A204.1 (cell line): Measurements from ENCODE around the gene EVC.

Experiments used
- FAIRE-seq: peaks from 2 replicates; lab custom pipeline; 2012; peaks lifted over from hg19 to GRCh38; lab: Jason Lieb, UNC

EVC gene

DNA sequence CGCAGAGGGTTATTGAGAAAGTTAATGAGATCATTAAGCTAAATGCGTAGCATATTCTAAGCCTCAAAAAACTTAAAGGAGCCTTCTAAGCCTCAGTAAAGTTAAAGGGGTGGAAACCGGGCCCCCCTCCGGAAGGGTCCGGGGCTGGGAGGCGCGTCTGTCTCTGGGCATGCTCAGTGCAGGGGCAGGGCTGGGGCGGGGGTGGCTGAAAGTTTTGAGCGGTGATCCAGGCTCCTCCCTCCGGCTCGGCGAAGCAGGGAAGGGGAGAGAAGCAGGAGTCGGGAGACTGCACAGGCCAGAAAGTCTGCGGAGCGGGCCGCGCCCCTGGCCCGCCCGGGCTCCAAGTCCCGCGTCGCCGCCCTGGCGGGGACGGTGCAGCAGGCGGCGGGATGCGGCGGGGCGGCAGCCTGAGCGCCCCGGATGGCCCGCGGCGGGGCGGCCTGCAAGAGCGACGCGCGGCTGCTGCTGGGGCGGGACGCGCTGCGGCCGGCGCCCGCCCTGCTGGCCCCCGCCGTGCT is at the start of gene EVC:
TSS of gene EVC (plus strand) at position 241 of the 518 bp plus-strand sequence. CDS start at position 421, 180 bp downstream.
- FAIRE-seq, result no peak

DNA sequence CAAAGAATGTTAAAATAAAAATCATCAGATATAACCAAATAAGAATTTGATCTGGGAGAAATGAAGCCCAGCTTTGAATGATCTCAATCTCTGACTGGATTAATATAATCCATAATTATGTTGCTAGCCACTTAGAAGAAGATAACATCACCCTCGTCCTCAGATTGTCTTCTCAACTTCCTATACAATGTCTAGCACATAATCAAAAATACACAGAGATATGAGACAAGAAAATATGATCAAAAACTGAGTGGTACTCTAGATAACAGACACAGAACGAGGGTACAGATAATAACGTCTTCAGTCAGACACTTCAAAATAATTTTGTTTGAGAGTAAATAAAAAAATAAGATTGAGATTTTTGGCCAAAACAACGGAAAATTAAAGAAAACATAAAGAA is 49.8 kb upstream of the EVC start:
- no peak for FAIRE-seq

DNA sequence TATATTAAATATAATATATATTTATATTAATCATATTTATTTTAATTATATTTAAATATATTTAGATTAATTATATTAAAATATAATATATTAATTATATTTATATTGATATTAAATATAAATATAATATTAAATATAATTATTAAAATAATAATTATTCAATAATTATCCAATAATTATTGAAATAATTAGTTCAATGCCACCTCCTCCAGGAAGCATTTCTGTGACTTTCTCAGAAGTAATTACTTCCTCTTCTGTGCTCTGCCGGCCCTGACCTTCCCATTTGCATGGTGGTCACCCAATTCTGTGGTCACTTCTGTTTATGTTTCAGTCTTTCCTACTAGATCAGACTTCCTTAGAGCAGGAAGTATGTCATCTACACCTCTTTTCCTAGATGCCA is 48.4 kb upstream of the EVC start:
- FAIRE-seq, result peak; percentile 100

DNA sequence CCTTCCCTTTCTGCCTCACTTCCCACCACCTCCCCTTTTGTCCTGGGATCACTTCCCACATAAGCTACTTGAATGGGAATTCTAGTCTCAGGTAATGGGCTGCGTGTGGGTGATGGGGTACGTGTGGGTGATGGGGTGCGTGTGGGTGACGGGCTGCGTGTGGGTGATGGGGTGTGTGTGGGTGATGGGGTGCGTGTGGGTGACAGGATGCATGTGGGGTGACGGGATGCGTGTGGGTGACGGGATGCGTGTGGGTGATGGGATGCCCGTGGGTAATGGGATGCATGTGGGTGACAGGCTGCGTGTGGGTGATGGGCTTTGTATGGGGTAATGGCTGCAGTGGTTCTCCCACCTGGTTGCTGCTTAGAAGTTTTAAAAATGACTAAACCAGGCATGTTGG is 46.2 kb upstream of the EVC start:
- no peak for FAIRE-seq

DNA sequence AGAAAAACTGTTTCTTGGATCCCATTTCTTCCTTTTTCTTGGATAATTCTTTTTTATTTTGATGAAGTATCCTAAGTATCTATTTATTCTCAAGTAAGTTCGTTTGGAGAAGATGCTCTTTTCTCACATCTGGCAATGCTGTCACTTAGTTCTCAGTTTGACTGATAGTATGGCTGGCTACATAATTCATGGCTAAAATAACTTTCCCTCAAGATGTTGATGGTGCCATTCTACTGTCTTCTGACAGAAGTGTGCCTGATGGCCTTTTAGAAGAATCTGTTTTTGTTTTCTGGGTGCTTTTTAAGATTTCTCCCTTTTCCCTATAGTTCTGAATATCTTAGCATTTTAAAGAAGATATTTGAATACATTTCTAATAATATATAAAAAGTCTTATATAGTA is 44.3 kb upstream of the EVC start:
- FAIRE-seq, result no peak

DNA sequence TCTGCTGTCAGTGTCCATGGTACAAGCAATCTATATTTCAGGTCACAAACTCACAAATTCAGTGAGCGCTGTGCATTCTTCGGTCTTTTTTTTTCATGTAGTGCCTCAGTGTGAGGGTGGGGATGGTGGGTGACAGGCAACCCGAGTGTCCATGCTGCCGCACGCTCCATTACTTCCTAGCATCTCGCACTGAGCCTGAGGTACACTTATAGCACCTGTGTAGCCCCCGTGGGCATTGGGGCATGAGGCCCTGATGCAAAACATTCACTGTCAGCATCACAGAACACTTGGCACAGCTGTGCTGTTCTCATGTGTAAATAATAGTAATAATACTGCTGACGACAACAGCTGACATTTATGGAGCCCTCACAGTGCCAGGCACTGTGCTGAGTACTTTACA is 34.2 kb upstream of the EVC start:
- no peak for FAIRE-seq

DNA sequence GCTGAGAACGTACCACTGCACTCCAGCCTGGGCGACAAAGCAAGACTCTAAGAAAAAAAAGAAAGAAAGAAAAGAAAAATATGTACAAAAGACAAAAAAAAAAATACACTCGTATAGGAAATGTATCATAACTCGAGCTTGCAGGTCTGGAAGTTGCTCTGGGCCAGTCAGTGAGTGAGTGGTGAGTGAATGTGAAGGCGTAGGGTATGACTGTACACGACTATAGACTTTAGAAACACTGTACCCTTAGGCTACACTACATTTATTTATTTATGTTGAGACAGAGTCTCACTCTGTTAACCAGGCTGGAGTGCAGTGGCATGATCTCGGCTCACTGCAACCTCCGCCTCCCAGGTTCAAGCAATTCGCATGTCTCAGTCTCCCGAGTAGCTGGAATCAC is 32.0 kb upstream of the EVC start:
- no peak for FAIRE-seq

DNA sequence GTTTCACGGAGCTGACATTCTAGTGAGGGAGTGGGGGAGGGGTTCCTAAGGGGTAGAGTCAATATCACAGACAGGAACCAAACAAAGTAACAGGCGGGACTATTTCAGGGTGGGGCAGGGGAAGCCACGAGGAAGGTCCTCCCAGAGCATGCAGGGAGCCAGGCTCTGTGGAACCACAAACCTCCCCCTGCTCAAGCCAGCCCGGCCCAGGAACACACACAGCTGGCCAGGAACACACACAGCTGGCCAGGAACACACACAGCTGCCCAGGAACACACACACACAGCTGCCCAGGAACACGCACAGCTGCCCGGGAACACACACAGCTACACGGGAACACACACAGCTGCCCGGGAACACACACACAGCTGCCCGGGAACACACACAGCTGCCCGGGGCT is 27.4 kb upstream of the EVC start:
- FAIRE-seq, result no peak

DNA sequence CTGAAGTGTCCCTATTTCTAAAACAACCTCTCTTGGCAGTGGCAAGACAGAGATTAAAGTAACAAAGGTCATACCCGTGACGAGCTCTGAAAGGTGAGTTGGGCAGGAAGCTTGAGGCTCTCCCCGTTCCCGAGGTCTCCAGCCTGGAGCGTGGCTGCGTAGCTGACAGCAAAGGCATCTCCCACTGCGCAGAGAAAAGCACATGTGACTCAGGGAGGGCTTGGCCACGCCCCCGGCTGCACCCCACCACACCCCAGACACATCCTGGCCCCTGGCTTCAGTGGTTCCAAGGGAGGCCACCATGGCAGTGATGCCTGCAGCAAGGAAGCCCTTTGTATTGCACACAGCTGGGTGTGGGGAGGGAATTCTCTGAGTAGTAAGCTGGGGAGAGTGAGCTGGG is 25.7 kb upstream of the EVC start:
- no peak for FAIRE-seq

DNA sequence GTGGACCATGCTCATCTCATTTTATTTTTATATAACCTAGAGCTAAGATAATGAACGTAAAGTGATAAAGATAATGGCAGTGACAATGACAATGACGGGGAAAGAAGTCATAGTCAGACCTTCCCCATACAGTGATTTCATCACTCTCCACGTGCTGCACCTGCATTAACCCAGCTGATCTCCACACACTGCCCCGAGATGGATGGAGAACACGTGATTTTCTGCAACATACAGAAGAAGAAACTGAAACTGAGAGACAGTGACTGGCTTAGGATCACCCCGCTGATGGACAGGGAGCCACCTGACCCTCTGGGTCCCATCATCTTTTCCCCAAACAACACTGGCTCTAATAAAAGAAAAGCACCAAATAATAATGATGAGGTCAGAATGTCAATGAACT is 24.7 kb upstream of the EVC start:
- no peak for FAIRE-seq

DNA sequence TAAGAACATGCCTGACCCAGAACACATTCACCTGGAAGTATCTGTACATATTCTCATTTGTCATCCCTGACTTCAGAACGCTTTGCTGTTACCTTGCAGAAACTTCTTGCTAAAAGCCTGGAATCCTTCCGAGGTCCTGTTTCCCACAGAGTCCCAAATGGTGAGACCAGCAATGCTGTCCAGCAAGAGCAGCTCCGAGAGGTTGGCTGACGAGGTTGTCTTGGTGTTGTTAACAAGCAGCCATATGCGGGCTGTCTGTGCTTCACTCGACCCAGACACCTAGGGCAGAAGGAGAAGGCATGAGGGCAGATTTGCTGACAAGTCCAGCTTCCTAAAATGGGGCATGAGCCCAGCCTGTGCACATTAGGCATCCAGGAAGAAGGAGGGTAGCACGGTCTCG is 21.9 kb upstream of the EVC start:
- FAIRE-seq, result no peak

DNA sequence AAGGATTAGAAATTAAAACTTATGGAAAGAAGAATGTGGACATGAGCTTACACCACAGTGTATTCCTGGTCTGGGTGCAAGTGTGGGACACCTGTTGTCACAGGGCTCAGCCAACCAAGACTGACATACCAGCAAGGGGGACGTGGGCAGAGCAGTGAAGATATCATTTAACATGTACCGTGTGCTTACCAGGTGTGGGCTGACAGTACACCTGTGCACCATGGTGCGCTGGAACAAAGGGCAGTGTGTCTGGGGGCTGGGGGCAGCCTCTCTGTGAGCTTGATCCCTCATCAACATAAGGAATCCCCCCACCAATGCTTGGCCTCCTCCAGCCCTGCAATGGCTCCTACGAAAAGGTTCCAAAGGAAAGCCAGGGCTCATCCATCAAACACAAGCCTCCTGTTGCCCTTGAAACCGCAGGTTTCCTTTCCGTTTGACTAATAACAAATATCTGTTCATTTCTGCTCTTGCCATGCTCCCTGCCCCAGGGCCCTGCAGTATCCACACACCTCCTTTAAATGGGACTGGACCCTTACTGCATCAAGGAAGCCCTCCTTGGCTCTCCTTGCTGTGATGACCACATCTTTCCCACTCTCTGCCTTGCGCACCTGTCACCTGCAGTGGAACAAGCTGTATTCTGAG is 19.4 kb upstream of the EVC start:
- FAIRE-seq, result no peak

DNA sequence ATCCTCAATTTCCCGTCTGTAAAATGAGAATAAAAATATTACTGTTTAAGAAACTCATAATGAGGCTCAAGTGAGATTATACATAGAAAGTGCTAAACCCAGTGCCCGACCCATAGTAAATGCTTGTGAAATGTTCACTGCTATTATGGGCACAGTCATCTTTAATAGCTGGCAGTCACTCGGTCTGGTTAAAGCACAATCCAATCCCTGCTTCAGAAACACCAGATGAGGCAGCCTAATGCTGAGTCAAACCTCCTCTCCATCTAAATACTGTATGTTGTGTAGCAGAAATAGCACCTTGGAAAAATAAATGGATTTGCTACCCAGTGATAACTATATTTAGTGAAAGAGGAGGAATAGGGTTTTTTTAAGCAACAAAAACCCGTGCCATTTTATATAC is 17.1 kb upstream of the EVC start:
- FAIRE-seq, result no peak

DNA sequence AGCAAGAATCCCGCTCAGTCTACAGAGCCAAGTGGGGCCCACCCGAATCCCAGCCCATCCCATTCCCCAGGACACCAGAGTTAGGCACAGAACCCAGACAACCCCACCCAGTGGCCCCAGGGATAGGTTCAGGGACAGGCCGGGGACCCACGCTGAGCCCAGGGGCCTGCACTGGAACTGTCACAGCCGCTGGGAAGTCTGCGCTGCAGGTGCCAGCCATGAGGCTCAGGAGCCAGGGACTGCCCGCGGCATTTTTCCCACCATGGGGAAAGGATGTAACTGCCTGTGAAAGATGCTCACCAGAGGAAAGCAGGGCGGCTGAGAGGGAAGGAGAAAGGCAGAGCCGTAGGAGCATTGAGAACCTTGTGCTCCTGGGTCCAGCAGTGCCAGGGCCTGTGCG is 14.7 kb upstream of the EVC start:
- no peak for FAIRE-seq

DNA sequence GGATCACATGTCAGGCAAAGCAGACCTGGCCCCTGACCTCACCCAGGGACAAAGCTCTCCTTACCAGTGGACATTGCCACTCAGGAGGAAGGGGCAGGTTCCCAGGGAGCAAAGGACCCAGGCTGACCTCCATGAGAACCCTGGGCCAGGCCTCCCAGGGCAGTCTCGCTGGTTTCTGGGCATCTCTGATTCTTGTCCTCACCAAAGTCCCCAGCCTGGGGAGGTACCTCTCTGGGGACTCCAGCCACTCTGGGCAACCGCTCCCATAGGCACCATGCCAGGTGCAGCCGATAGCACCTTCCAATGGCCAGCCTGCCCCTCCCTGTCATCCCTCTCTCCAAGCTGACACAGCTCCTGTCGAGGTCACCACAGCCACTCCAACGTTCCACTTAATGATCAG is 10.5 kb upstream of the EVC start:
- FAIRE-seq, result no peak

DNA sequence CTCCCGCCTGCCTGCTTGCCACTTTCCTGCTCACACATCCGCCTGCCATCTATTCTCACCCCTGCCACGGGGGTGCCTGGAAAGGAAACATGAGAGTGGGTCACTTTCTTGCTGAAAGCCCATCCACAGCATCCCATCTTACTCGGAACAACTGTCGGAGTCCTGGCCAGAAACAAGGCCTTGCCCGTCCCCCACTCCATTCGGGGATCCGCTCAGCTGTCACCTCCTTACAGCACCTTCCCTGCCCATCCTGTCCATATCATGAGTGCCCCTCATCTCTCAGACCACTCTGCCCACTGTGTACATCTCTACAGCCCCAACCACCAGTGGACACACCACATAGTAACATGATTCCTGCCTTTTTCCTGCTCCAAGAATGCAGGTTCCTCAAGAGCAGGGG is 9.0 kb upstream of the EVC start:
- no peak for FAIRE-seq

DNA sequence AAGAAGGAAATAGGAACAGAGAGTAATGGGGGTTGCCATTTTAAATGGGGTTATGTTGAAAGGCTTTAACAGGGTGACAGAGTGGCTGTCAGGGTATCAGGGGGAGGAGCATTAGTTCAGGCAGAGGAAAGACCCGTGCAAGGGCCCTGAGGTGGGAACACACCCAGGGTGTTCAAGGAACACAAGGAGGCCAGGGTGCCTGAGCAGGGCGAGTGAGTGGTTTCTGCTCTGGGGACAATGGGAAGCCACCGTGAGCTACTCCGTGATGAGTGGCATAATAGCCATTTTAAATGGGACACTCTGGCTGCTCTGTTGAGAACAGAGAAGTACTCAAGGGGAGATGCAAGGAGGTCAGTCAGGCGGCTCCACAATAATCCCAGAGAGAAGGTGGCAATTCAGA is 7.2 kb upstream of the EVC start:
- FAIRE-seq, result no peak

DNA sequence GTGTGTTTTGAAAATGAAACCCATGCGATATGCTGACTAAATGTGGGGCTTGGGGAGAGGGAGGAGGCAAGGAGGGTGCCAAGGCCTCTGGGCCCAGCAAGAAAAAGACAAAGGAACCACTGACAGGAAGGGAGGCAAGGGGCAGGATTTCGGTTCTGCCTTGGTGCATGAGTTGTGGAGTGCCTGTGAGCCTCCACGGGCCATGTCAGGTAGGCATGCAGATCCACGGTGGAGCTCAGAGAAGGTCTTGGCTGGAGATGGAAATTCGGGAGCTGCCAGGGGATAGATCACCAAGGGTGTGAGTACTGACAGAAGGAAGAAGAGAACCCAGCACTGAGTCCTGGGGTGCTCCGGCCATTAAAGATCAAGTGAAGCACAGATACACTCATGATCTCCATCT is 6.7 kb upstream of the EVC start:
- no peak for FAIRE-seq

DNA sequence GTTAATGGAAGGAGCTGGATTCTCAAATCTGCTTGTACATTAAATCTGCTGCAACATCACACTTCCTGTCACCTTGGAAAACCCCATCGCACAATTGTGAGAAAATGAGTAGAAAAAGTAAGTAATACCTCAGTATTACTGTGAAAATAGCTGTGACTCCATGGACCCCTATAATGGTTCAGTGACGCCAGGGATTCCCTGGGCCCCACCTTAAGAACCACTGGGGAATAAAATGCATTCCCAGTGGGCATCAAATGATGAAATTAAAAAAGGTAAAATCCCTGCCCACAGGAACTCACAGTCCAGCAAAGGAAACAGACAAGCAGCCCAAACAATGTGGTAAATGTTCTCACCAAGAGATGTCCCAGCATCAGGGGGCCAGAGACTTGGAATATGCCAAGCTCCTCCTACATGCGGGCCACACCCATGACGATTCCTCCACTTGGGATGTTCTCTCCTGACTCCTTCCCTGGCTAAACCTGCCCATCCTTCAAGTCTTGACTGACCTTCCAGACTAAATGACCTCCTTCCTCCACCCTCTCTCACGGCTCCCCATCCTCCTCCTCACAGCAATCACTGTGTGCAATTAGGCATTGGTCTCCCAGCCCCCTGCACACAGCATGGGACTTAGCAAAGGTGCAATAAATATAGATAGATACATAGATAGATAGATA is 5.2 kb upstream of the EVC start:
- no peak for FAIRE-seq

DNA sequence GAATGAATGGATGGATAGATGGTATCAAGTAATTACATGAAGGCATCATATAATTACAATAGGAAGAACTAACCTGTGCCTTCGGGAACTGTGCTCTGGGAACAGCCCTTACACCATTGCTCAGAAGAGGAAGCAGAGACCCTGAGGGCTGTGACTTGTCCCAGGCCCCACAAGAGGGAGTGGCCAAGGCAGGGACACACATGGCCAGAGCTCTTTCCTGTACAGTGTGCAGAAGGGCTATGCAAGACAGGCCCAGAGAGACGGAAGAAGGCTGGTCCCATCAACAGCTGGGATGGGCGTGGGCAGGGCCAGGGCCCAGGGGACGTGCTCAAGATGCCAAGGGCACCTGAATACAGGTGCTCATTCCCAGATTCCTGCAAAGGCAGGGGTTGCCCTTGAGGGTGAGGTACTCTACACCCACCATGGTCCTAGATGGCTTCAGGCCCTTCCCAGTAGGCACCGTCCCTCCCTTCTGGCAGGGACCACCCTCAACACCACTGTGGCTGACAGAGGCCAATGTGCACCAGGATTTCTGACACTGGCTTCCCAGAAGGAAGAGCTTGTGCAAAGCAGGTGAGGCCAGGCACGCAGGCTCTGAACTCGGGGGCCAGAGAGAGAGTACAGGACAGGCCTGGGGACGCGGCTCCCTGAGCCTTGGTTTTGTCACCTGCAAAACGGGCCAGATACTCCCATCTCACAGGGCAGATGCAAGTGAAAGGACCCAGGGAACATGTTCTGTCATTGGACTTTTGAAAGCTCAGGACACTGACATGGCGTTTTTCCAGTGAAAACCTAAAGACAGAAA is 4.3 kb upstream of the EVC start:
- FAIRE-seq, result no peak

DNA sequence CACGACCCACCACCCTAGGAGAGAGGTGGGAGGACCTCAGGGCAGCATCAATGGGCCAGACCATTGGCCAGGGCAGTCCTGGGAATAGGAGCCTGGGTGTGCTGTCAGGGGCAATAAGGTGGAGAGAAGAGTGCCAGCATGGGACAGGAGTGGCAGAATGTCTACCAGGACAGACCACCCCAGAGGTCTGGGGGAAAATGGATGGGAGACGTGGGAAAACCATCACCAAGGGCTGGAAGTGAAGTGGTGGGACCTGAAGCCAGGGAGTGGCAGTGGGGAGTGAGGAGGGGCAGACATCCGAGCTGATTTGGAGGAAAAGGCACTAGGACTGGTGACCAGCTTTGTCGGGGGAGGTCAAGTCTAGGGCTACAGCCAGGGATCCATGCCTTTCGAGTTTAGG is 3.6 kb upstream of the EVC start:
- no peak for FAIRE-seq

DNA sequence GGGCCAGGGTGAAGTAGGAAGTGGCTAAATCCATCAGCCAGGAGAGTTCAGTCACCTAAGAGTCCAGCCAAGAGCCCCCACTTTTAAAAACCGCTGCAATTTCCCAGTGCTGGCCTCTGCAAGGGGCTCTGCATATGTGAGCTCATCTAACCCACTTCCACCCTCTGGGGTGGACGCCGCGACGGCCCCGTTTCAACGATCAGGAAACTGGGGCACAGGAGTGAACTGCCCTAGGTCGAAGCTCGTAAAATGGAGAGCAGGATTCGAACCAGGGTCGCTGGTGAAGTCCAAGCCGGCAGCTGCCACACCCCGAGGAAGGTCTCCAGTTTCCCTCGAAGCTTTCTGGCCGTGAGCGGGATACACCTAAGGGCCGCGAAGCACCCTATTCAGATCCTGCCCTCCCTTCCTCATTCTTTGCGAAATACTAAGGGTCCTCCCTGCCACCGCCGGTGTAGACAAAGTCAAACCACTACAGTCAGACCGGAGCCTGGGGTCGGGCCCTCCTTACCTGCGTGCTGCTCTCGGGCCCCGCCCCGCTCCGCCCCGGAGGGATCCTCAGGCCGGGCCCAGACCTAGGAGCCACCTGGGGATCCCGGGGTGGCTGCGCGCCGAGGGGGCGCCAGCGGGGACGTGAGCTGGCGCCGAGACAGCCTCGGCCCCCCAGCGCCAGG is 3.1 kb upstream of the EVC start:
- no peak for FAIRE-seq
